ENCODE measurements around the gene FBXL20. TPM values are rescaled to one million over a fixed set of nuclear protein-coding genes. Genes with fewer than 3 reads are reported as not detected.
"Not testable (repeated sequence)": the region's sequence is repeated elsewhere in the genome, so short reads cannot be mapped to it uniquely, and the experiment has no call there.

FBXL20 gene
- total RNA-seq, 1 experiment from 2014 or later = 71.5 TPM

GRCh38 chr17:39335704-39336223 lies 65.7 kb downstream of the FBXL20 start:
- no TSS peak for BruUV-seq (replicated peaks)
- intact Hi-C loops (cut with micrococcal nuclease; ENCODE audit: unreplicated experiment) = no loop called here
- no peak overlapping the region for H3K27ac Mint-ChIP-seq (ENCODE audit: unreplicated experiment)

GRCh38 chr17:39334008-39334744 lies 67.2 kb downstream of the FBXL20 start:
- DNase-seq; intact Hi-C loops (cut with micrococcal nuclease; ENCODE audit: unreplicated experiment); H3K4me1 Mint-ChIP-seq (ENCODE audit: low read depth, unreplicated experiment); H3K9me3 Mint-ChIP-seq (ENCODE audit: low read depth, unreplicated experiment); H3K27me3 Mint-ChIP-seq (ENCODE audit: unreplicated experiment); H3K36me3 Mint-ChIP-seq (ENCODE audit: insufficient read depth, unreplicated experiment); H3K4me3 Mint-ChIP-seq (ENCODE audit: low read depth, unreplicated experiment); H3K27ac Mint-ChIP-seq (ENCODE audit: unreplicated experiment): not testable (repeated sequence)
- TSS peak; percentile 5 for BruUV-seq (replicated peaks)
- CTCF ChIA-PET = interaction anchor here (0.6 kb wide), 1 partner anchor 287 kb away, joined by 3 read pairs; no protein-coding TSS in a partner anchor

More at GRCh38 chr17:39335704-39336223, 65.7 kb downstream of the FBXL20 start:
- Mint-ChIP-seq H3K36me3 (ENCODE audit: insufficient read depth, unreplicated experiment) (peaks cover 9% of the 10 kb centered on the region), H3K27me3 (ENCODE audit: unreplicated experiment) (no peaks in the 10 kb centered on the region), H3K9me3 (ENCODE audit: low read depth, unreplicated experiment) (no peaks in the 10 kb centered on the region), H3K4me1 (ENCODE audit: low read depth, unreplicated experiment) (no peaks in the 10 kb centered on the region), H3K4me3 (ENCODE audit: low read depth, unreplicated experiment) (no peak overlapping the region)
- no peak for TF ChIP-seq CTCF (IDR thresholded peaks at IDR 0.05; ENCODE audit: unreplicated experiment)
- CTCF ChIA-PET = interaction anchor here (0.6 to 1.4 kb wide), 6 partner anchors 18 to 129 kb away, joined by 3 to 4 read pairs (median 3); no protein-coding TSS in a partner anchor
- DNase-seq = no peak

- intact Hi-C loops (cut with micrococcal nuclease; ENCODE audit: unreplicated experiment) = no loop called here
- no peak for TF ChIP-seq CTCF (IDR thresholded peaks at IDR 0.05; ENCODE audit: unreplicated experiment)
- Mint-ChIP-seq H3K27me3 (ENCODE audit: unreplicated experiment) (no peaks in the 10 kb centered on the region), H3K36me3 (ENCODE audit: insufficient read depth, unreplicated experiment) (no peaks in the 10 kb centered on the region), H3K4me1 (ENCODE audit: low read depth, unreplicated experiment) (no peaks in the 10 kb centered on the region), H3K4me3 (ENCODE audit: low read depth, unreplicated experiment) (no peak overlapping the region), H3K27ac (ENCODE audit: unreplicated experiment) (no peak overlapping the region), H3K9me3 (ENCODE audit: low read depth, unreplicated experiment) (no peaks in the 10 kb centered on the region)
- CTCF ChIA-PET = interaction anchor here (0.7 to 1.3 kb wide), 4 partner anchors 31 to 407 kb away, joined by 3 read pairs; no protein-coding TSS in a partner anchor
- no TSS peak for BruUV-seq (replicated peaks)
- no peak for DNase-seq
Measured at GRCh38 chr17:39332092-39332491, 69.3 kb downstream of the FBXL20 start.

GRCh38 chr17:39328815-39329214 lies 72.6 kb downstream of the FBXL20 start:
- DNase-seq = no peak
- H3K27ac Mint-ChIP-seq (ENCODE audit: unreplicated experiment) = no peak overlapping the region
- no peak overlapping the region for H3K4me3 Mint-ChIP-seq (ENCODE audit: low read depth, unreplicated experiment)
- H3K27me3 Mint-ChIP-seq (ENCODE audit: unreplicated experiment) = no peaks in the 10 kb centered on the region
- no peaks in the 10 kb centered on the region for H3K4me1 Mint-ChIP-seq (ENCODE audit: low read depth, unreplicated experiment)
- intact Hi-C loops (cut with micrococcal nuclease; ENCODE audit: unreplicated experiment) = no loop called here
- H3K36me3 Mint-ChIP-seq (ENCODE audit: insufficient read depth, unreplicated experiment) = no peaks in the 10 kb centered on the region
- CTCF ChIA-PET = interaction anchor here (0.8 kb wide), 1 partner anchor 11 kb away, joined by 3 read pairs; no protein-coding TSS in a partner anchor
- H3K9me3 Mint-ChIP-seq (ENCODE audit: low read depth, unreplicated experiment) = no peaks in the 10 kb centered on the region
- no TSS peak for BruUV-seq (replicated peaks)
- no peak for TF ChIP-seq CTCF (IDR thresholded peaks at IDR 0.05; ENCODE audit: unreplicated experiment)

- no peak for DNase-seq
- intact Hi-C loops (cut with micrococcal nuclease; ENCODE audit: unreplicated experiment) = no loop called here
- no peak overlapping the region for H3K4me3 Mint-ChIP-seq (ENCODE audit: low read depth, unreplicated experiment)
- no peaks in the 10 kb centered on the region for H3K4me1 Mint-ChIP-seq (ENCODE audit: low read depth, unreplicated experiment)
- no TSS peak for BruUV-seq (replicated peaks)
- no peak overlapping the region for H3K27ac Mint-ChIP-seq (ENCODE audit: unreplicated experiment)
- CTCF ChIA-PET = interaction anchor here (0.6 to 1.6 kb wide), 5 partner anchors 15 to 113 kb away, joined by 3 read pairs; no protein-coding TSS in a partner anchor
- no peak for TF ChIP-seq CTCF (IDR thresholded peaks at IDR 0.05; ENCODE audit: unreplicated experiment)
- H3K9me3 Mint-ChIP-seq (ENCODE audit: low read depth, unreplicated experiment) = no peaks in the 10 kb centered on the region
- no peaks in the 10 kb centered on the region for H3K27me3 Mint-ChIP-seq (ENCODE audit: unreplicated experiment)
- no peaks in the 10 kb centered on the region for H3K36me3 Mint-ChIP-seq (ENCODE audit: insufficient read depth, unreplicated experiment)
Measured at GRCh38 chr17:39327109-39327508, 74.3 kb downstream of the FBXL20 start.

Data from Calu3 (cell line).